Transverse colon (tissue), 4 donors: ENCODE measurements around the gene KIAA1549.

Source experiments
- CTCF ChIP-seq, 5 experiments: fragments of 200-600 bp in 3 of 5; fragments of 450-650 bp in 2 of 5; sonication (generic) in 3 of 5; IDR thresholded peaks; 1 replicate in 2 of 5; 2 replicates in 3 of 5; pipeline ENCODE4 v1.5.1; 2016 to 2017; ENCODE audit warnings: antibody characterized with exemption in 5 of 5, inconsistent platforms in 3 of 5, mild to moderate bottlenecking in 2 of 5, moderate library complexity in 1 of 5
- EP300 ChIP-seq: sonication (generic); formaldehyde crosslinking; IDR thresholded peaks from one replicate; pipeline ENCODE4 v1.6.1; 2017; ENCODE audit warnings: antibody characterized with exemption, low read depth
- POLR2A ChIP-seq: fragments of 450-650 bp; IDR thresholded peaks from one replicate; pipeline ENCODE4 v1.6.1; 2016; ENCODE audit warnings: antibody characterized with exemption, mild to moderate bottlenecking, moderate library complexity
- POLR2AphosphoS5 ChIP-seq, 3 donors: sonication (generic); formaldehyde crosslinking; IDR thresholded peaks; one replicate each; pipeline ENCODE4 v1.6.1; 2016; ENCODE audit warnings: antibody characterized with exemption in 3 of 3

GRCh38 chr7:138944592-138944991, 36.6 kb downstream of the KIAA1549 start:
- TF ChIP-seq CTCF (IDR thresholded peaks at IDR 0.05) (no peak), POLR2AphosphoS5 (IDR thresholded peaks at IDR 0.05) (no peak), POLR2A (no peak), EP300 (no peak)
